ENCODE results near the gene TNNI3K. TPM values are rescaled to one million over a fixed set of nuclear protein-coding genes. Genes with fewer than 3 reads are reported as not detected.

TNNI3K gene
- total RNA-seq, 1 experiment from 2014 or later: 0.49 TPM

- Histone ChIP-seq H3K27me3 (ENCODE audit: insufficient read depth, low read length) (no peaks in the 10 kb centered on the region; the same call in 1 of the 2 replicates), H3K4me3 (replicated peaks in 1 of 2; ENCODE audit: low read depth in 1 of 2, low read length in 2 of 2) (no peak overlapping the region), H4K20me1 (ENCODE audit: insufficient read depth) (no peaks in the 10 kb centered on the region), H2AFZ (ENCODE audit: low read depth, low read length, poor library complexity, severe bottlenecking) (no peak overlapping the region), H3K79me2 (ENCODE audit: insufficient read depth, low read length) (no peaks in the 10 kb centered on the region), H3K4me2 (ENCODE audit: low read length) (no peak overlapping the region), H3K4me1 (ENCODE audit: control insufficient read depth in 1 of 2, insufficient read depth in 2 of 2, low read length in 2 of 2) (no peaks in the 10 kb centered on the region), H3K9ac (ENCODE audit: low read length) (no peak overlapping the region), H3K36me3 (ENCODE audit: control insufficient read depth in 1 of 2, insufficient read depth in 2 of 2, low read length in 2 of 2) (no peaks in the 10 kb centered on the region), H3K27ac (ENCODE audit: low read depth, low read length) (no peak overlapping the region), H3K9me2 (ENCODE audit: insufficient read depth) (no peaks in the 10 kb centered on the region), H3K9me3 (ENCODE audit: control insufficient read depth in 1 of 2, insufficient read depth in 1 of 2, low read depth in 1 of 2, low read length in 2 of 2) (no peaks in the 10 kb centered on the region)
- DNase-seq (ENCODE audit: low read depth, low spot score): no peak
- intact Hi-C loops (cut with micrococcal nuclease): loop anchor here (10.0 kb wide), 1 partner anchor 619 kb away; no protein-coding TSS in a partner anchor
- no peak for ATAC-seq
- ChIA-PET CTCF (no interaction called here), POLR2A (no interaction called here), RAD21 (ENCODE audit: low non-redundant PET in 1 of 2, low total read pairs in 2 of 2, uncharacterized antibody in 2 of 2, unreplicated experiment in 2 of 2) (no interaction called here)
- no TSS peak for BruUV-seq (replicated peaks)
- no peak for TF ChIP-seq EZH2phosphoT487 (IDR thresholded peaks at IDR 0.05; ENCODE audit: borderline replicate concordance)
- no peak for TF ChIP-seq RAD21 (IDR thresholded peaks at IDR 0.05; ENCODE audit: low read depth)
- no peak for TF ChIP-seq POLR2AphosphoS5 (IDR thresholded peaks at IDR 0.05; ENCODE audit: low read depth, low read length)
- no peak for TF ChIP-seq REST (IDR thresholded peaks at IDR 0.05; ENCODE audit: low read depth)
- no peak for TF ChIP-seq SRF (IDR thresholded peaks at IDR 0.05; ENCODE audit: low read depth)
- TF ChIP-seq JUND (IDR thresholded peaks at IDR 0.05): no peak
- no peak for TF ChIP-seq ELF1 (IDR thresholded peaks at IDR 0.05; ENCODE audit: borderline replicate concordance, low read depth)
- no peak for TF ChIP-seq SIN3A (IDR thresholded peaks at IDR 0.05; ENCODE audit: low read depth)
- TF ChIP-seq EZH2 (IDR thresholded peaks at IDR 0.05): no peak
- TF ChIP-seq SP1 (IDR thresholded peaks at IDR 0.05; ENCODE audit: low read depth): no peak
- TF ChIP-seq ATF3 (IDR thresholded peaks at IDR 0.05): no peak
- no peak for TF ChIP-seq POLR2A (IDR thresholded peaks at IDR 0.05; ENCODE audit: borderline replicate concordance, extremely low read depth, insufficient read depth, insufficient read length)
- TF ChIP-seq CEBPB (IDR thresholded peaks at IDR 0.05; ENCODE audit: low read depth): no peak
- no peak for TF ChIP-seq YY1 (IDR thresholded peaks at IDR 0.05; ENCODE audit: extremely low read depth, insufficient replicate concordance, low read depth, low read length)
- no peak for TF ChIP-seq ZFX (IDR thresholded peaks at IDR 0.05)
- no peak for TF ChIP-seq TCF7L2 (IDR thresholded peaks at IDR 0.05; ENCODE audit: borderline replicate concordance, extremely low read depth, insufficient read depth, insufficient read length)
- no peak for TF ChIP-seq MAX (IDR thresholded peaks at IDR 0.05)
- TF ChIP-seq CBX3 (IDR thresholded peaks at IDR 0.05; ENCODE audit: low read depth): no peak
- no peak for TF ChIP-seq EGR1 (IDR thresholded peaks at IDR 0.05; ENCODE audit: low read depth)
Measured at GRCh38 chr1:74464037-74464436, 228.8 kb downstream of the TNNI3K start.
